H9 (cell line): ENCODE measurements around the gene TNPO2. TPM values are rescaled to one million over a fixed set of nuclear protein-coding genes. Genes with fewer than 3 reads are reported as not detected.

ENCODE experiments used
- DNase-seq: peaks from one replicate; pipeline ENCODE4 v3.0.0-alpha.2; 2017
- H2AFZ ChIP-seq: one replicate; pipeline ENCODE4 v1.6.1; 2013; ENCODE audit warnings: mild to moderate bottlenecking, low read length, control low read depth, moderate library complexity
- H2AK5ac ChIP-seq: 2 replicates; pipeline ENCODE4 v1.6.1; 2013; ENCODE audit warnings: low read length, control low read depth, mixed read lengths; ENCODE audit not compliant: insufficient read length
- H2BK120ac ChIP-seq: one replicate; pipeline ENCODE4 v1.6.1; 2013; ENCODE audit warnings: low read depth, mild to moderate bottlenecking, low read length, control low read depth, inconsistent platforms; ENCODE audit not compliant: poor library complexity, severe bottlenecking
- H2BK12ac ChIP-seq: 2 replicates; pipeline ENCODE4 v1.6.1; 2013; ENCODE audit warnings: low read length, control low read depth, mixed read lengths, low read depth; ENCODE audit not compliant: insufficient read length
- H2BK15ac ChIP-seq: 2 replicates; pipeline ENCODE4 v1.6.1; 2013; ENCODE audit warnings: low read depth, low read length, control low read depth
- H2BK20ac ChIP-seq: one replicate; pipeline ENCODE4 v1.6.1; 2013; ENCODE audit warnings: low read depth, mild to moderate bottlenecking, low read length, control low read depth, inconsistent platforms; ENCODE audit not compliant: poor library complexity, severe bottlenecking
- H2BK5ac ChIP-seq: 2 replicates; pipeline ENCODE4 v1.6.1; 2013; ENCODE audit warnings: low read length, control low read depth, mixed read lengths; ENCODE audit not compliant: insufficient read length
- H3K14ac ChIP-seq: 2 replicates; pipeline ENCODE4 v1.6.1; 2013; ENCODE audit warnings: low read length, control low read depth; ENCODE audit not compliant: insufficient read depth
- H3K18ac ChIP-seq: 2 replicates; pipeline ENCODE4 v1.6.1; 2013; ENCODE audit warnings: low read depth, mild to moderate bottlenecking, mixed read lengths, low read length, control low read depth; ENCODE audit not compliant: insufficient read length
- H3K23ac ChIP-seq: 2 replicates; pipeline ENCODE4 v1.6.1; 2013; ENCODE audit warnings: low read length, control low read depth, mixed read lengths, low read depth; ENCODE audit not compliant: insufficient read length
- H3K23me2 ChIP-seq: 2 replicates; pipeline ENCODE4 v1.6.1; 2013; ENCODE audit warnings: low read depth, mild to moderate bottlenecking, mixed read lengths, low read length, control low read depth; ENCODE audit not compliant: insufficient read length, poor library complexity, severe bottlenecking
- H3K27ac ChIP-seq: 2 replicates; pipeline ENCODE4 v1.5.1; 2013; ENCODE audit warnings: low read length, control low read depth, mixed read lengths, low read depth; ENCODE audit not compliant: insufficient read length
- H3K27me3 ChIP-seq: 2 replicates; pipeline ENCODE4 v1.6.1; 2013; ENCODE audit warnings: low read length, control low read depth, inconsistent platforms; ENCODE audit not compliant: insufficient read depth
- H3K4ac ChIP-seq: 2 replicates; pipeline ENCODE4 v1.6.1; 2013; ENCODE audit warnings: low read depth, mild to moderate bottlenecking, control low read depth, inconsistent platforms, low read length, moderate library complexity
- H3K4me1 ChIP-seq: 2 replicates; pipeline ENCODE4 v1.6.1; 2013; ENCODE audit warnings: low read length, control low read depth, inconsistent platforms; ENCODE audit not compliant: insufficient read depth
- H3K4me2 ChIP-seq: 2 replicates; pipeline ENCODE4 v1.6.1; 2013; ENCODE audit warnings: low read length, control low read depth, mixed read lengths; ENCODE audit not compliant: insufficient read length, insufficient read depth
- H3K56ac ChIP-seq: 2 replicates; pipeline ENCODE4 v1.6.1; 2013; ENCODE audit warnings: low read depth, mild to moderate bottlenecking, mixed read lengths, low read length, control low read depth; ENCODE audit not compliant: insufficient read length
- H3K79me1 ChIP-seq: 2 replicates; pipeline ENCODE4 v1.6.1; 2013; ENCODE audit warnings: low read depth, mild to moderate bottlenecking, moderate library complexity, low read length, control low read depth, inconsistent platforms; ENCODE audit not compliant: insufficient read depth, poor library complexity, severe bottlenecking
- H3K79me2 ChIP-seq: 2 replicates; pipeline ENCODE4 v1.6.1; 2013; ENCODE audit warnings: low read length, control low read depth, inconsistent platforms; ENCODE audit not compliant: insufficient read depth
- H3K9ac ChIP-seq: 2 replicates; pipeline ENCODE4 v1.6.1; 2013; ENCODE audit warnings: low read length, control low read depth, mixed read lengths; ENCODE audit not compliant: insufficient read length; ENCODE audit errors: extremely low read depth
- H3K9me3 ChIP-seq: one replicate; pipeline ENCODE4 v1.6.1; 2013; ENCODE audit warnings: low read depth, low read length, inconsistent platforms; ENCODE audit not compliant: control insufficient read depth
- H3T11ph ChIP-seq: one replicate; pipeline ENCODE4 v1.6.1; 2013; ENCODE audit warnings: mild to moderate bottlenecking, low read length, control low read depth, inconsistent platforms
- H4K20me1 ChIP-seq: one replicate; pipeline ENCODE4 v1.6.1; 2013; ENCODE audit not compliant: control insufficient read depth, insufficient read length, insufficient read depth
- H4K5ac ChIP-seq: 2 replicates; pipeline ENCODE4 v1.6.1; 2013; ENCODE audit warnings: low read depth, mild to moderate bottlenecking, mixed read lengths, low read length, control low read depth; ENCODE audit not compliant: insufficient read length
- H4K8ac ChIP-seq: replicated peaks from 2 replicates; pipeline ENCODE4 v1.6.1; 2013; ENCODE audit warnings: low read length, control low read depth, mixed read lengths, low read depth; ENCODE audit not compliant: insufficient read length
- H4K91ac ChIP-seq: 2 replicates; pipeline ENCODE4 v1.6.1; 2013; ENCODE audit warnings: low read depth, mild to moderate bottlenecking, moderate library complexity, mixed read lengths, low read length, control low read depth; ENCODE audit not compliant: insufficient read length
- H3K27ac Mint-ChIP-seq, 3 experiments: 2 replicates in 2 of 3; 3 replicates in 1 of 3; pipeline ENCODE4 v1.8.0; 2020 to 2021; ENCODE audit warnings: mixed read lengths in 3 of 3, mild to moderate bottlenecking in 1 of 3, moderate library complexity in 1 of 3
- H3K27me3 Mint-ChIP-seq: 2 replicates; pipeline ENCODE4 v1.8.0; 2021; ENCODE audit warnings: low read depth, mild to moderate bottlenecking, moderate library complexity, mixed read lengths
- H3K36me3 Mint-ChIP-seq, 3 experiments: 2 replicates in 2 of 3; 3 replicates in 1 of 3; pipeline ENCODE4 v1.8.0; 2020 to 2021; ENCODE audit warnings: low read depth in 3 of 3, mixed read lengths in 3 of 3; ENCODE audit not compliant: insufficient read depth in 1 of 3
- H3K4me1 Mint-ChIP-seq, 2 experiments: 2 replicates each; pipeline ENCODE4 v1.8.0; 2020; ENCODE audit warnings: mixed read lengths in 2 of 2
- H3K4me3 Mint-ChIP-seq, 2 experiments: 2 replicates in 1 of 2; 3 replicates in 1 of 2; pipeline ENCODE4 v1.8.0; 2020 to 2021; ENCODE audit warnings: mild to moderate bottlenecking in 2 of 2, mixed read lengths in 2 of 2, moderate library complexity in 1 of 2
- H3K9me3 Mint-ChIP-seq, 2 experiments: 2 replicates in 1 of 2; 3 replicates in 1 of 2; pipeline ENCODE4 v1.8.0; 2020; ENCODE audit warnings: mild to moderate bottlenecking in 2 of 2, mixed read lengths in 2 of 2, moderate library complexity in 1 of 2
- WGBS: extraction: QIAGEN DNeasy Blood & Tissue Kit; methylation state at CpG from one replicate; pipeline ENCODE4 v1.1.7; 2013; ENCODE audit warnings: missing lambda C conversion rate, low lambda C conversion rate, mixed read lengths; ENCODE audit not compliant: insufficient read length; ENCODE audit errors: extremely low coverage; 5-methylcytosine and 5-hydroxymethylcytosine counted together
- total RNA-seq: library from RNA; stranded (reverse); gene quantifications from 2 replicates; pipeline ENCODE4 v1.2.1, GENCODE V29; 2021
- TF ChIP-seq, protein P1 (sequence below): fragments of 200-600 bp; sonication (generic); conservative IDR thresholded peaks from 3 replicates; pipeline ENCODE4 v1.8.0; 2021; ENCODE audit warnings: antibody characterized with exemption, mild to moderate bottlenecking

TNPO2 gene
- total RNA-seq, 1 experiment from 2014 or later = 159 TPM

DNA sequence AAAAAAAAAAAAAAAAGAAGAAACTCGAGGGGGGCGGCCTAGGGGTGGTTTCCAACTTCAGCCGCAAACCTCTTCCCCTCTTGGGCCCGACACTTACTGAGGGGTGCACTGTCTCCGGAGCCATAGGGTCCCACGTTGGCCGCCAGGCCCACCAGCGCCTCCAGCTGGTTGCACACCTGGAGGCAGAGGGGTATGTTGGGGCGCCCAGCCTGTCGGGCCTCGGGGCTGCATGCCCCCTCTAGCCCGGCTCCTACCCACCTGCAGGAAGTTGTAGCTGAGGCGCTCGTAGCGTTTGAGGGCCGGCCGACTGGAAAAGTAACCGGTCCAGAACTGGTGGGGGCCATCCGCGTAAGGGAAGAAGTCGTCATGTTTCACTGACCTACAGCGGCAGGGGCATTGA, 65.8 kb downstream of the TNPO2 start:
- Histone ChIP-seq H3K14ac (no peak overlapping the region), H3K79me1 (no peaks in the 10 kb centered on the region), H4K91ac (no peak overlapping the region), H4K20me1 (no peaks in the 10 kb centered on the region), H2BK5ac (no peak overlapping the region), H3K9me3 (no peaks in the 10 kb centered on the region), H3K79me2 (no peaks in the 10 kb centered on the region; the same call in 1 of the 2 replicates), H2AFZ (no peak overlapping the region), H3K4me1 (no peaks in the 10 kb centered on the region), H2BK15ac (no peak overlapping the region), H3K4ac (no peak overlapping the region), H3K56ac (no peak overlapping the region), H2BK20ac (no peak overlapping the region), H2BK120ac (no peak overlapping the region), H3K18ac (no peak overlapping the region), H3K23ac (no peak overlapping the region), H4K8ac (no peak overlapping the region), H3K4me2 (no peak overlapping the region), H2AK5ac (no peak overlapping the region), H3K23me2 (no peaks in the 10 kb centered on the region), H2BK12ac (no peak overlapping the region), H3K27ac (no peak overlapping the region), H4K5ac (no peak overlapping the region), H3K27me3 (no peaks in the 10 kb centered on the region), H3K9ac (no peak overlapping the region), H3T11ph (no peak overlapping the region)
- no peaks in the 10 kb centered on the region for H3K9me3 Mint-ChIP-seq
- TF ChIP-seq, protein P1, sequence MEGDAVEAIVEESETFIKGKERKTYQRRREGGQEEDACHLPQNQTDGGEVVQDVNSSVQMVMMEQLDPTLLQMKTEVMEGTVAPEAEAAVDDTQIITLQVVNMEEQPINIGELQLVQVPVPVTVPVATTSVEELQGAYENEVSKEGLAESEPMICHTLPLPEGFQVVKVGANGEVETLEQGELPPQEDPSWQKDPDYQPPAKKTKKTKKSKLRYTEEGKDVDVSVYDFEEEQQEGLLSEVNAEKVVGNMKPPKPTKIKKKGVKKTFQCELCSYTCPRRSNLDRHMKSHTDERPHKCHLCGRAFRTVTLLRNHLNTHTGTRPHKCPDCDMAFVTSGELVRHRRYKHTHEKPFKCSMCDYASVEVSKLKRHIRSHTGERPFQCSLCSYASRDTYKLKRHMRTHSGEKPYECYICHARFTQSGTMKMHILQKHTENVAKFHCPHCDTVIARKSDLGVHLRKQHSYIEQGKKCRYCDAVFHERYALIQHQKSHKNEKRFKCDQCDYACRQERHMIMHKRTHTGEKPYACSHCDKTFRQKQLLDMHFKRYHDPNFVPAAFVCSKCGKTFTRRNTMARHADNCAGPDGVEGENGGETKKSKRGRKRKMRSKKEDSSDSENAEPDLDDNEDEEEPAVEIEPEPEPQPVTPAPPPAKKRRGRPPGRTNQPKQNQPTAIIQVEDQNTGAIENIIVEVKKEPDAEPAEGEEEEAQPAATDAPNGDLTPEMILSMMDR = peak; percentile 35; the same call in 2 of the 3 replicates
- no peak overlapping the region for H3K4me3 Mint-ChIP-seq
- H3K27me3 Mint-ChIP-seq = no peaks in the 10 kb centered on the region; the same call in 1 of the 2 replicates
- H3K27ac Mint-ChIP-seq = no peak overlapping the region; a peak in 1 of 7 replicates
- DNase-seq = no peak
- peaks cover 25 to 57% (median 49%) of the 10 kb centered on the region in 3 experiments for H3K36me3 Mint-ChIP-seq
- H3K4me1 Mint-ChIP-seq = peaks cover 0 to 6% of the 10 kb centered on the region in 2 experiments; a peak in 2 of 4 replicates
- no CpG with 5 or more reads among the region's 22 CpGs for WGBS
